Thyroid gland (tissue), 4 donors: Measurements from ENCODE around the gene ALDH1B1. TPM values are rescaled to one million over a fixed set of nuclear protein-coding genes. Genes with fewer than 3 reads are reported as not detected.

Source experiments
- DNase-seq, 2 donors: peaks; one replicate each; pipeline ENCODE4 v3.0.0-alpha.2; 2019
- H3K27ac ChIP-seq, 3 donors: fragments of 200-600 bp; sonication (generic); 1 replicate in 2 of 3; 2 replicates in 1 of 3; pipeline ENCODE4 v1.5.1; 2016 to 2019; ENCODE audit warnings: mild to moderate bottlenecking in 1 of 3, moderate library complexity in 1 of 3
- H3K27me3 ChIP-seq: fragments of 200-600 bp; sonication (generic); one replicate; pipeline ENCODE4 v1.5.1; 2019
- H3K36me3 ChIP-seq, 2 donors: fragments of 200-600 bp; sonication (generic); one replicate each; pipeline ENCODE4 v1.5.1; 2016 to 2019
- H3K4me1 ChIP-seq, 2 donors: fragments of 200-600 bp; sonication (generic); one replicate each; pipeline ENCODE4 v1.5.1; 2017 to 2019
- H3K4me3 ChIP-seq, 3 donors: fragments of 200-600 bp; sonication (generic); replicated peaks in 1 of 3; 1 replicate in 2 of 3; 2 replicates in 1 of 3; pipeline ENCODE4 v1.5.1; 2016; ENCODE audit warnings: mild to moderate bottlenecking in 1 of 3
- H3K9me3 ChIP-seq: fragments of 200-600 bp; sonication (generic); one replicate; pipeline ENCODE4 v1.5.1; 2017
- CTCF ChIP-seq, 6 experiments: fragments of 200-600 bp in 3 of 6; fragments of 450-650 bp in 3 of 6; sonication (generic) in 3 of 6; IDR thresholded peaks; one replicate each; pipeline ENCODE4 v1.5.1; 2016 to 2019; ENCODE audit warnings: antibody characterized with exemption in 6 of 6, mild to moderate bottlenecking in 2 of 6, inconsistent platforms in 1 of 6, moderate library complexity in 1 of 6
- POLR2A ChIP-seq, 2 donors: fragments of 450-650 bp; IDR thresholded peaks; one replicate each; pipeline ENCODE4 v1.6.1; 2017; ENCODE audit warnings: antibody characterized with exemption in 2 of 2, mild to moderate bottlenecking in 2 of 2, moderate library complexity in 1 of 2
- WGBS, 2 donors: methylation state at CpG; one replicate each; pipeline ENCODE4 v1.1.5; 2017; 5-methylcytosine and 5-hydroxymethylcytosine counted together
- intact Hi-C: fragments of 100-400 bp; cut with DNase I; formaldehyde crosslinking; loops from one replicate; pipeline ENCODE4 v1.15.1; 2023
- total RNA-seq, 4 donors: library from RNA; depleted of rRNA; stranded (reverse); fragments of >200 nt; gene quantifications; one replicate each; pipeline ENCODE4 v1.2.3, GENCODE V29; 2016

ALDH1B1 gene
- total RNA-seq, 4 donors from 2014 or later = 11.3 to 33.9 (median 22.8) TPM

DNA sequence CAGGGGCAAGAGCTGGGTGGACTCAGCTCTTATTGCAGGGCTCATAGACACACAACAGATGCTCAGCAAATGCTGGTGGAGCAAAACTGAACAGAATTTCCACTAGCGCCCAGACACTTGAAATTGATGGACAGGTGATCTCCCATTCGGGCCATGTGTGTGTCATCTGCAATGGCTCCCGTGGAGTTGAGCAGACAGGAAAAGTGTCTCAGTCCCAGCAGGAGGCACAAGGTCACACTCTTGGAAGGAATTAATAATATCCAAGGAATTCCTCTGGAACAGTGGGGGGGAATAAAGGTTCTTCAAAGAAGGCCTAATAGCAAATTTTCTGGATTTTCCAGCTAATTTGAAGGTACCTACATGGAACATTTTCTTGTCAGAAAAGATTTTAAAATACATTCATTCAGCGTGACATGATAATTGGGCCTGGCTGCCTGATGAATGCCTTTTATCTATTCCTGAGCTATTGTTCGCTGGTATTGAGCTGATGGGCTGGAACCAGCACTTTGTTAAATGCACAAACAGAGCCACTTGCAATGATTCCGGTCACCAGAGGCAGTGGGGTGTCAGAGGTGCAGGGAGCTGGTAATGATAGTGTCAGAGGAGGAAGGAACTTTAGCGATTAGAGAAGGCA lies 31.5 kb upstream of the ALDH1B1 start:
- peaks cover 4% of the 10 kb centered on the region in 2 donors for H3K4me1 ChIP-seq
- no peak for DNase-seq
- no peaks in the 10 kb centered on the region for H3K27me3 ChIP-seq
- no peaks in the 10 kb centered on the region for H3K9me3 ChIP-seq
- H3K4me3 ChIP-seq = no peak overlapping the region
- TF ChIP-seq CTCF (IDR thresholded peaks at IDR 0.05) = no peak
- no peak for TF ChIP-seq POLR2A (IDR thresholded peaks at IDR 0.05)
- H3K27ac ChIP-seq = no peak overlapping the region
- intact Hi-C loops = no loop called here
- WGBS, 2 donors = 69 to 72% methylated on average over 7 of the region's 7 CpGs
- no peaks in the 10 kb centered on the region for H3K36me3 ChIP-seq

GRCh38 chr9:38361473-38361850 lies 31.0 kb upstream of the ALDH1B1 start:
- 45 to 49% methylated on average over 6 of the region's 6 CpGs for WGBS, 2 donors
- intact Hi-C loops = no loop called here
- H3K36me3 ChIP-seq = no peaks in the 10 kb centered on the region
- no peaks in the 10 kb centered on the region for H3K27me3 ChIP-seq
- no peak overlapping the region for H3K4me3 ChIP-seq
- no peak overlapping the region for H3K27ac ChIP-seq
- DNase-seq = peak; percentile 76 to 81
- TF ChIP-seq CTCF (IDR thresholded peaks at IDR 0.05) (peak in 1 of 6 experiments; percentile 10), POLR2A (IDR thresholded peaks at IDR 0.05) (no peak)
- no peaks in the 10 kb centered on the region for H3K9me3 ChIP-seq
- peaks cover 4% of the 10 kb centered on the region in 2 donors for H3K4me1 ChIP-seq

DNA sequence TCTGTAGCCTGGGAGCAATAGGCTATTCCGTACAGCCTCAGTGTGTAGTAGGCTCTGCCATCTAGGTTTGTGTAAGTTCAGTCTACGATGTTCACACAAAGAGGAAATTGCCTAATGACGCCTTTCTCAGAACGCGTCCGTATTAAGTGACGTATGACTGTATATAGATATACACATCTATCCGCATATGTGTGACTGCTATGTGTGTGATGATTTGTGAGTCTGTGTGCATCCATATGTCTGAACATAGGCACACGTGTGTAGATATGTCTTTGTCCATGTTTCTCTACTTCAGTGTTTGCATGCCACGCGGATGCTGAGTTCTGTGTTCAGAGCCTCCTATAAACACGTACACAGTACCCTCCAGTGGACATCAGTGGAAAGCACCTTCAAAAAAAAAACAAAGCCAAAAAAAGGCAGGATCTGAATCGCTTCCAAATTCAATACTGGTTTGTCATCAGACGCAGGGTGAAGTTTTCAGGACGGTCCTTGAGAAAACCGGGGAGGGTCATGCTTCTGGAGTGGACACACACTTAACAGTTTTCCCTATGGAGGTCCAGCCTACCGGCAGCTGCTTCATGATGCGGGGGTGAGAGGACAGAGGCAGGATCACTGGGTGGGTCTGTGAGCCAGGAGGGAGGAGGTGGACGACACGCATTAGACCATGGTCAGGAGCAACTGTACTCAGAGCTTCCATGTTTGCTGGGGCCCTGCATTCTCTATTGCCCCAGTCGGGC lies 29.5 kb upstream of the ALDH1B1 start:
- 46 to 50% methylated on average over 21 of the region's 21 CpGs for WGBS, 2 donors

DNA sequence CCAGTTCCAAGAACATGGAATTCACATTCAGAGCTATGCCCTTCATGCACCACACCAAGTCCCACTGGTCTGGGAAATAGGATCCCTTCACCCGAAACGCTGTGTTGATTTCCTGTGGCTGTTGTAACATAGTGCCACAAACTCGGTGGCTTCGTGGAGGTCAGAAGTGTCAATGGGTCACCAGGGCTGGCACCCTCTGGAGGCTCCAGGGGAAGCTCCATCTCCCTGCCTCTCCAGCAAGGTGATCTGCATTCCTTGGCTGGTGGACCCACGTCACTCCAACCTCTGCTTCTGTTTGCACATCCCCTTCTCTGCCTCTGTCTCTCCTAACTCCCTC lies 28.9 kb upstream of the ALDH1B1 start:
- no peaks in the 10 kb centered on the region for H3K9me3 ChIP-seq
- intact Hi-C loops = no loop called here
- H3K4me1 ChIP-seq = peaks cover 4% of the 10 kb centered on the region in 2 donors
- H3K36me3 ChIP-seq = no peaks in the 10 kb centered on the region
- DNase-seq = no peak
- H3K27me3 ChIP-seq = no peaks in the 10 kb centered on the region
- no peak overlapping the region for H3K27ac ChIP-seq
- no peak overlapping the region for H3K4me3 ChIP-seq
- TF ChIP-seq CTCF (IDR thresholded peaks at IDR 0.05) (no peak), POLR2A (IDR thresholded peaks at IDR 0.05) (no peak)
- WGBS, 2 donors = 74 to 84% methylated on average over 5 of the region's 5 CpGs

More for the DNA sequence above, 29.5 kb upstream of the ALDH1B1 start:
- intact Hi-C loops = no loop called here
- TF ChIP-seq POLR2A (IDR thresholded peaks at IDR 0.05) (no peak), CTCF (IDR thresholded peaks at IDR 0.05) (peak in 5 of 6 experiments; percentile 23 to 62 (median 45))
- H3K4me3 ChIP-seq = no peak overlapping the region
- H3K27ac ChIP-seq = no peak overlapping the region
- H3K9me3 ChIP-seq = no peaks in the 10 kb centered on the region
- H3K27me3 ChIP-seq = no peaks in the 10 kb centered on the region
- H3K36me3 ChIP-seq = no peaks in the 10 kb centered on the region
- H3K4me1 ChIP-seq = peaks cover 4% of the 10 kb centered on the region in 2 donors
- DNase-seq = peak; percentile 37 to 39

DNA sequence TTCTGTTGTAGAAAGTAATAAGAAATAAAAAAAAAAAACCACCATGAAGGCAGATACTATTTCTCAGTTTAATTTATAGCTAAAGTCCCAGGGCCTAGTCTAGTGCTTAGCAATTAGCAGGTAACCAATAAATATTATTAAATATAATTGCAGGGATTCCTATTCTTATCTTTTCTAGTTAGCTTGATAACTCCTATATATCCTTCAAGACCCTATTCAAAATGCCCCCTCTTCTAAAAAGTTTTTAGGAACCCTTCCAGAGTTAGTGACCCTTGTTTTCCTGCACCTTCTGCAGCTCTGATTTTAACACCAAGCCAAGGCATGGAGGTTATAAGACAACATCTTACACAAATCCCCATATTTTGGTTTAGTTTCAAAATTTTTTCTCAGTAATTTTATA lies 24.6 kb upstream of the ALDH1B1 start:
- TF ChIP-seq CTCF (IDR thresholded peaks at IDR 0.05) = no peak
- TF ChIP-seq POLR2A (IDR thresholded peaks at IDR 0.05) = no peak
- no peak overlapping the region for H3K4me3 ChIP-seq
- no peaks in the 10 kb centered on the region for H3K27me3 ChIP-seq
- intact Hi-C loops = no loop called here
- no peaks in the 10 kb centered on the region for H3K9me3 ChIP-seq
- H3K4me1 ChIP-seq = no peaks in the 10 kb centered on the region
- H3K36me3 ChIP-seq = no peaks in the 10 kb centered on the region
- no peak for DNase-seq
- no peak overlapping the region for H3K27ac ChIP-seq
